HEK293 (cell line): ENCODE measurements around the gene SYDE2.

ENCODE experiments used
- FEZF1 ChIP-seq: fragments of 450-650 bp; formaldehyde crosslinking; IDR thresholded peaks from 2 replicates; pipeline ENCODE4 v1.5.1; 2016; ENCODE audit warnings: missing biosample characterization, missing genetic modification characterization
- IKZF3 ChIP-seq: fragments of 450-650 bp; IDR thresholded peaks from 2 replicates; pipeline ENCODE4 v1.5.0; 2018; ENCODE audit warnings: missing biosample characterization, mild to moderate bottlenecking, missing genetic modification characterization, moderate library complexity
- MZF1 ChIP-seq: fragments of 450-650 bp; formaldehyde crosslinking; IDR thresholded peaks from 2 replicates; pipeline ENCODE4 v1.5.1; 2017; ENCODE audit warnings: missing biosample characterization, missing genetic modification characterization, borderline replicate concordance
- PRDM10 ChIP-seq: fragments of 450-650 bp; formaldehyde crosslinking; IDR thresholded peaks from 2 replicates; pipeline ENCODE4 v1.5.1; 2016; ENCODE audit warnings: missing biosample characterization, missing genetic modification characterization
- SCRT2 ChIP-seq: fragments of 450-650 bp; formaldehyde crosslinking; IDR thresholded peaks from 2 replicates; pipeline ENCODE4 v1.5.1; 2016; ENCODE audit warnings: missing biosample characterization, missing genetic modification characterization
- SP7 ChIP-seq: fragments of 450-650 bp; formaldehyde crosslinking; IDR thresholded peaks from 2 replicates; pipeline ENCODE4 v1.5.1; 2016; ENCODE audit warnings: missing biosample characterization, missing genetic modification characterization
- ZBTB6 ChIP-seq: fragments of 450-650 bp; formaldehyde crosslinking; IDR thresholded peaks from 2 replicates; pipeline ENCODE4 v1.5.1; 2017; ENCODE audit warnings: missing biosample characterization, missing genetic modification characterization
- ZEB2 ChIP-seq: fragments of 450-650 bp; formaldehyde crosslinking; IDR thresholded peaks from 2 replicates; pipeline ENCODE4 v1.5.1; 2016; ENCODE audit warnings: missing biosample characterization, missing genetic modification characterization
- ZNF175 ChIP-seq: fragments of 450-650 bp; formaldehyde crosslinking; IDR thresholded peaks from 2 replicates; pipeline ENCODE4 v1.5.1; 2016; ENCODE audit warnings: missing biosample characterization, missing genetic modification characterization
- ZNF18 ChIP-seq: fragments of 450-650 bp; formaldehyde crosslinking; IDR thresholded peaks from 2 replicates; pipeline ENCODE4 v1.5.1; 2016; ENCODE audit warnings: missing biosample characterization, missing genetic modification characterization
- ZNF785 ChIP-seq: fragments of 450-650 bp; formaldehyde crosslinking; IDR thresholded peaks from 2 replicates; pipeline ENCODE4 v1.5.1; 2016; ENCODE audit warnings: missing biosample characterization, missing genetic modification characterization
- ZSCAN5A ChIP-seq: fragments of 450-650 bp; formaldehyde crosslinking; IDR thresholded peaks from 2 replicates; pipeline ENCODE4 v1.5.1; 2016; ENCODE audit warnings: missing biosample characterization, missing genetic modification characterization
- TF ChIP-seq, protein P1 (sequence below): fragments of 450-650 bp; formaldehyde crosslinking; IDR thresholded peaks from 2 replicates; pipeline ENCODE4 v1.5.1; 2016; ENCODE audit warnings: missing biosample characterization, missing genetic modification characterization
- TF ChIP-seq, protein P2 (sequence below): fragments of 450-650 bp; formaldehyde crosslinking; IDR thresholded peaks from 2 replicates; pipeline ENCODE4; 2016; ENCODE audit warnings: missing biosample characterization, missing genetic modification characterization
- TF ChIP-seq, protein P3 (sequence below): fragments of 450-650 bp; formaldehyde crosslinking; IDR thresholded peaks from 2 replicates; pipeline ENCODE4 v1.5.1; 2017; ENCODE audit warnings: missing biosample characterization, missing genetic modification characterization

SYDE2 gene

DNA sequence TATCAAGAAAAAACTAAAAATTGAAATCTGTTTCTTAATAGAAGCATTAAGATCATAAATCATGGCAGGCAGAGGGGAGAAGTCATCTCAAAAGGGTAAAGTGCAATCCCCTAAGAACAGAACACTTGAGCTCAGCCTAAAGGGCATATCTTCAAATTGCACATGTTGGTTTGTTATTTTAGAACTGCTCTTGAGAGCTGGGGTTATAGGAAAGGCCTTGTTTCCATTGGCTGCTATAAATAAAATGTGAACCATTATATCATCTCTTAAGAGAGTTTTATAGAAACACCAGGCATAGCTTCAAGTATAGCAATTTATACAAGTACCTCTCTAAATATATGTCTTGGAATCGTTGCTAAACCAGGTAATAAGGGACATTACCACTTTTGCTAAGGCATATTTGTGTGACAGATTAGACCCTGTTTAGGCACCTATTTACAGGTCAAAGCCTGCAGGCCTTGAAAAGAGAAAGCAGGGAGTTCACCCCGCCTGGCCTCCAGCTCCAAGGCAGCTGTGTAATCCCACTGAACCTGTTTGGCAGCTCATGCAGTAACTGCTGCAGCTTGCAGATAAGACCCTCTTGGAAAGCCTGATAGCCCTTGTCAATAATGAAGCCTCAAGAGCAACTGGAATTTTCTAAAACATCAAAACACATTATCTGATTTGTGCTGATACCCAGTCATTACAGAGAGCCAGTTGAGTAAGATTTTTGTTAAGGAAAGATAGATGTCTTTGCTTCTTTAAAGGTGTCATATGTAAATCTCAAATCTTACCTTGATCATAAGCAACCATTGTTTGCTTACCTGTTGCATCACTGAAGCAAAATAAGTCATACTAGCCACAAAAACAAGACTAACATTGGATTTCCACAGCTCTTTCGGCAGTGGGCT is 24.2 kb upstream of the SYDE2 start (continued):
- TF ChIP-seq ZBTB6, result no peak
- TF ChIP-seq ZNF18, result 0 out of 2 replicates have a peak, but pooled peaks have one; percentile 37
- TF ChIP-seq FEZF1 (tag by site-specific recombination), result peak; percentile 70; the same call in 1 of the 2 replicates
- TF ChIP-seq ZSCAN5A, result no peak
- TF ChIP-seq, protein P1, sequence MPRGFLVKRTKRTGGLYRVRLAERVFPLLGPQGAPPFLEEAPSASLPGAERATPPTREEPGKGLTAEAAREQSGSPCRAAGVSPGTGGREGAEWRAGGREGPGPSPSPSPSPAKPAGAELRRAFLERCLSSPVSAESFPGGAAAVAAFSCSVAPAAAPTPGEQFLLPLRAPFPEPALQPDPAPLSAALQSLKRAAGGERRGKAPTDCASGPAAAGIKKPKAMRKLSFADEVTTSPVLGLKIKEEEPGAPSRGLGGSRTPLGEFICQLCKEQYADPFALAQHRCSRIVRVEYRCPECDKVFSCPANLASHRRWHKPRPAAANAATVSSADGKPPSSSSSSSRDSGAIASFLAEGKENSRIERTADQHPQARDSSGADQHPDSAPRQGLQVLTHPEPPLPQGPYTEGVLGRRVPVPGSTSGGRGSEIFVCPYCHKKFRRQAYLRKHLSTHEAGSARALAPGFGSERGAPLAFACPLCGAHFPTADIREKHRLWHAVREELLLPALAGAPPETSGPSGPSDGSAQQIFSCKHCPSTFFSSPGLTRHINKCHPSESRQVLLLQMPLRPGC (tag by site-specific recombination), result 0 out of 2 replicates have a peak, but pooled peaks have one; percentile 26
- peak; percentile 65 for TF ChIP-seq PRDM10 (tag by site-specific recombination)
- TF ChIP-seq, protein P2, sequence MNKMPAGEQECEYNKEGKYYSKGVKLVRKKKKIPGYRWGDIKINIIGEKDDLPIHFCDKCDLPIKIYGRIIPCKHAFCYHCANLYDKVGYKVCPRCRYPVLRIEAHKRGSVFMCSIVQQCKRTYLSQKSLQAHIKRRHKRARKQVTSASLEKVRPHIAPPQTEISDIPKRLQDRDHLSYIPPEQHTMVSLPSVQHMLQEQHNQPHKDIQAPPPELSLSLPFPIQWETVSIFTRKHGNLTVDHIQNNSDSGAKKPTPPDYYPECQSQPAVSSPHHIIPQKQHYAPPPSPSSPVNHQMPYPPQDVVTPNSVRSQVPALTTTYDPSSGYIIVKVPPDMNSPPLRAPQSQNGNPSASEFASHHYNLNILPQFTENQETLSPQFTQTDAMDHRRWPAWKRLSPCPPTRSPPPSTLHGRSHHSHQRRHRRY (tag by site-specific recombination), result no peak
- no peak for TF ChIP-seq ZNF785
- TF ChIP-seq SCRT2, result peak; percentile 88
- TF ChIP-seq ZEB2 (tag by site-specific recombination), result peak; percentile 37; the same call in 1 of the 2 replicates
- no peak for TF ChIP-seq ZNF175 (tag by site-specific recombination)
- TF ChIP-seq, protein P3, sequence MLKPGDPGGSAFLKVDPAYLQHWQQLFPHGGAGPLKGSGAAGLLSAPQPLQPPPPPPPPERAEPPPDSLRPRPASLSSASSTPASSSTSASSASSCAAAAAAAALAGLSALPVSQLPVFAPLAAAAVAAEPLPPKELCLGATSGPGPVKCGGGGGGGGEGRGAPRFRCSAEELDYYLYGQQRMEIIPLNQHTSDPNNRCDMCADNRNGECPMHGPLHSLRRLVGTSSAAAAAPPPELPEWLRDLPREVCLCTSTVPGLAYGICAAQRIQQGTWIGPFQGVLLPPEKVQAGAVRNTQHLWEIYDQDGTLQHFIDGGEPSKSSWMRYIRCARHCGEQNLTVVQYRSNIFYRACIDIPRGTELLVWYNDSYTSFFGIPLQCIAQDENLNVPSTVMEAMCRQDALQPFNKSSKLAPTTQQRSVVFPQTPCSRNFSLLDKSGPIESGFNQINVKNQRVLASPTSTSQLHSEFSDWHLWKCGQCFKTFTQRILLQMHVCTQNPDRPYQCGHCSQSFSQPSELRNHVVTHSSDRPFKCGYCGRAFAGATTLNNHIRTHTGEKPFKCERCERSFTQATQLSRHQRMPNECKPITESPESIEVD, result peak; percentile 91
- peak; percentile 83 for TF ChIP-seq SP7
- TF ChIP-seq IKZF3 (tag by site-specific recombination), result peak; percentile 75
- peak; percentile 93 for TF ChIP-seq MZF1 (tag by site-specific recombination)
